ENCODE data around the gene EFCAB6. TPM values are rescaled to one million over a fixed set of nuclear protein-coding genes. Genes with fewer than 3 reads are reported as not detected.

EFCAB6 gene
- polyA plus RNA-seq, 2 of the 4 experiments (the other 2 are of a cell fraction), result 0.46 to 1.2 TPM

GRCh38 chr22:43561415-43562178, 250.5 kb downstream of the EFCAB6 start:
- DNase-seq (ENCODE audit: low read depth in 1 of 2, low spot score in 1 of 2), result no peak
- ATAC-seq, result no peak
- 75% methylated on average over 22 of the region's 22 CpGs for WGBS (ENCODE audit: missing lambda C conversion rate)
- ChIA-PET POLR2A (no interaction called here), CTCF (no interaction called here)
- H3K4me2 ChIP-seq, result no peak overlapping the region
- H3K27ac ChIP-seq, result no peak overlapping the region
- H3K4me3 ChIP-seq, result no peak overlapping the region
- H3K9me3 ChIP-seq, result peaks cover 3% of the 10 kb centered on the region; the same call in 1 of the 3 replicates
- FAIRE-seq, result no peak
- TF ChIP-seq FOXS1 (CRISPR knock-in tag; IDR thresholded peaks at IDR 0.05), result no peak
- no peak for TF ChIP-seq NFE2L2 (conservative IDR thresholded peaks at IDR 0.05; ENCODE audit: low read length)
- no peak for TF ChIP-seq MYC (IDR thresholded peaks at IDR 0.05; ENCODE audit: borderline replicate concordance, low read length)
- no peak for TF ChIP-seq EP300 (IDR thresholded peaks at IDR 0.05)
- no peak for TF ChIP-seq GATA3 (IDR thresholded peaks at IDR 0.05; ENCODE audit: borderline replicate concordance)
- TF ChIP-seq RCOR1 (IDR thresholded peaks at IDR 0.05; ENCODE audit: low read depth, low read length), result no peak
- TF ChIP-seq PHF8 (IDR thresholded peaks at IDR 0.05; ENCODE audit: borderline replicate concordance, low read depth), result no peak
- TF ChIP-seq MAFK (IDR thresholded peaks at IDR 0.05; ENCODE audit: partially characterized antibody), result no peak
- TF ChIP-seq HES2 (IDR thresholded peaks at IDR 0.05), result no peak
- TF ChIP-seq KDM5A (IDR thresholded peaks at IDR 0.05), result no peak
- TF ChIP-seq USF2 (IDR thresholded peaks at IDR 0.05), result no peak
- no peak for TF ChIP-seq FOSL2 (IDR thresholded peaks at IDR 0.05)
- TF ChIP-seq FOSL2 (CRISPR knock-in tag; IDR thresholded peaks at IDR 0.05), result no peak
- H3K4me1 ChIP-seq, result no peaks in the 10 kb centered on the region

DNA sequence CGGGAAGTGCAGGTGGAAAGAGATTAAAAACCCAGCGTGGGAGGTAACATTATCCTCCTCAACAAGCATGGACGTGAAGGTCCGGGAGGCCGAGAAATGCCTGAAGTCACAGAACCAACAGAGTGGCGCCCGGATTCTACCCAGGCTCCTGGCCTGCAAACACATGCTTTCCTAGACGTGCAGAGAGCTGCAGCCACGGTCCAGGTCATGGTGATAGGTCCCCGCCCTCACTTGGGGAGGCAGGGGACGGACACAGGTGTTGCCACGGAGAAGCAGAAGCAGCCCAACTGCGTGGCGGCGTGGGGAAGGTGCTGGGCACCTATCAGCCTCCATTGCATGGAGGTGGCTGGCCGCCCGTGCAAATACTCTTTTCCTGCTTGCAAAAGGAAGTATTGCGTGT, 251.5 kb downstream of the EFCAB6 start:
- 55% methylated on average over 9 of the region's 18 CpGs for WGBS (ENCODE audit: missing lambda C conversion rate)
- no peak for TF ChIP-seq HDAC2 (IDR thresholded peaks at IDR 0.05)
- H3K4me3 ChIP-seq, result no peak overlapping the region
- no peak overlapping the region for H3K4me2 ChIP-seq
- H3K4me1 ChIP-seq, result no peaks in the 10 kb centered on the region
- H3K27ac ChIP-seq, result no peak overlapping the region
- peaks cover 3% of the 10 kb centered on the region; the same call in 1 of the 3 replicates for H3K9me3 ChIP-seq
- POLR2A ChIA-PET, result no interaction called here
- CTCF ChIA-PET, result no interaction called here
- ATAC-seq, result no peak
- FAIRE-seq, result no peak
- DNase-seq (ENCODE audit: low read depth in 1 of 2, low spot score in 1 of 2), result no peak

DNA sequence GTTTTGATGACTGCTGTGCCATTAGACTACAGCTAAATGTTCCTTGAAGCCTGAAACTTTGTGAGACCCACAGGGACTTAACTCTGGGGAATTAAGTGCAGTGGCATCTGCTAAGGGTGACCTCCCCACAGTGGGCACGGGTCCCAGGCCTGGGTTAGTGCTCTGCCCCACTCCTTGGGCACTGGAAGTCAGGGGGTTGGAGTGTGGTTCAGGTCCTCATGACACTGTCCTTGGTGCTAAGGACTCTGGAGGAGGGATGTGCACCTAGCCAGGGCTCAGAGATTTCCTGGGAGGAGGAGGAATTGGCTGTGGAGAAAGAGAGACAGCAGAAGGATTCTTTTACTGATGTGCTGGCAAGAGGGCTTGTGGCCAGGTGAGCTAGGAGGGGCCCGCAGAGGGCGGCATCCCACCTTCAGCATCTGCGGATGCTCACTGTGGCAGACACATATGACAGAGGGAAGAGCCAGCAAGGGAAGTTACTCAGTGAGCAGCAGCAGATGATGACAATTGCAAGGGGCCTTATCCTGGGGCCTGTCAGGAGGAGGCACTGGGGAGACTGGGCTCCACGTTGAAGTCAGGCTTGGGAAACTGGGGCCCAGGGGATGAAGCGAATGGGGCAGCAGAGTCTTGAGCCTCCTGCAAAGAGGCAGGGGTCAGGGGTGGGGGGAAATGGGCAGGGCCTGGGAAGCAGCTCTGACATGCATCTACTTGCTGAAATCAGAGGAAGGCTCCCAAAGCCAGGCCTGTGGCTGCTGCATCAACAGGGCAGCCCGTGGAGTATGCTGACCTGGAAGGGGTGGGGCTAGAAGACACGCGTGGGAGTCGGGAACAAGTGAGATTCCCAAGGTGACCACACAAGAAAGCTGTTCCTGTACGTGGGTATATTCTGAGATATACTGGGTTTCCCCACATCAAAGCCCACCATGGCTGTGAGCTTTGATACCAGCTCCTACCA, 256.3 kb downstream of the EFCAB6 start:
- Histone ChIP-seq H3K4me3 (no peak overlapping the region), H3K4me2 (no peak overlapping the region), H3K27ac (no peak overlapping the region), H3K9me3 (peaks cover 3% of the 10 kb centered on the region; the same call in 1 of the 3 replicates), H3K4me1 (no peaks in the 10 kb centered on the region)
- CTCF ChIA-PET, result interaction anchor here (0.7 to 1.3 kb wide), 3 partner anchors 9 to 170 kb away, joined by 3 read pairs; no protein-coding TSS in a partner anchor
- FAIRE-seq, result no peak
- TF ChIP-seq, protein P1, sequence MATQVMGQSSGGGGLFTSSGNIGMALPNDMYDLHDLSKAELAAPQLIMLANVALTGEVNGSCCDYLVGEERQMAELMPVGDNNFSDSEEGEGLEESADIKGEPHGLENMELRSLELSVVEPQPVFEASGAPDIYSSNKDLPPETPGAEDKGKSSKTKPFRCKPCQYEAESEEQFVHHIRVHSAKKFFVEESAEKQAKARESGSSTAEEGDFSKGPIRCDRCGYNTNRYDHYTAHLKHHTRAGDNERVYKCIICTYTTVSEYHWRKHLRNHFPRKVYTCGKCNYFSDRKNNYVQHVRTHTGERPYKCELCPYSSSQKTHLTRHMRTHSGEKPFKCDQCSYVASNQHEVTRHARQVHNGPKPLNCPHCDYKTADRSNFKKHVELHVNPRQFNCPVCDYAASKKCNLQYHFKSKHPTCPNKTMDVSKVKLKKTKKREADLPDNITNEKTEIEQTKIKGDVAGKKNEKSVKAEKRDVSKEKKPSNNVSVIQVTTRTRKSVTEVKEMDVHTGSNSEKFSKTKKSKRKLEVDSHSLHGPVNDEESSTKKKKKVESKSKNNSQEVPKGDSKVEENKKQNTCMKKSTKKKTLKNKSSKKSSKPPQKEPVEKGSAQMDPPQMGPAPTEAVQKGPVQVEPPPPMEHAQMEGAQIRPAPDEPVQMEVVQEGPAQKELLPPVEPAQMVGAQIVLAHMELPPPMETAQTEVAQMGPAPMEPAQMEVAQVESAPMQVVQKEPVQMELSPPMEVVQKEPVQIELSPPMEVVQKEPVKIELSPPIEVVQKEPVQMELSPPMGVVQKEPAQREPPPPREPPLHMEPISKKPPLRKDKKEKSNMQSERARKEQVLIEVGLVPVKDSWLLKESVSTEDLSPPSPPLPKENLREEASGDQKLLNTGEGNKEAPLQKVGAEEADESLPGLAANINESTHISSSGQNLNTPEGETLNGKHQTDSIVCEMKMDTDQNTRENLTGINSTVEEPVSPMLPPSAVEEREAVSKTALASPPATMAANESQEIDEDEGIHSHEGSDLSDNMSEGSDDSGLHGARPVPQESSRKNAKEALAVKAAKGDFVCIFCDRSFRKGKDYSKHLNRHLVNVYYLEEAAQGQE (IDR thresholded peaks at IDR 0.05), result peak; percentile 18; the same call in 1 of the 2 replicates
- TF ChIP-seq HOXA7 (CRISPR knock-in tag; IDR thresholded peaks at IDR 0.05), result no peak
- 44% methylated on average over 6 of the region's 11 CpGs for WGBS (ENCODE audit: missing lambda C conversion rate)
- ATAC-seq, result no peak
- DNase-seq (ENCODE audit: low read depth in 1 of 2, low spot score in 1 of 2), result no peak
- POLR2A ChIA-PET, result no interaction called here
